Omental fat pad (tissue), 4 donors: ENCODE results near the gene PODXL2. TPM values are rescaled to one million over a fixed set of nuclear protein-coding genes. Genes with fewer than 3 reads are reported as not detected.

ENCODE experiments used
- ATAC-seq: fragments of 150-250 bp; one replicate; pipeline ENCODE4 v1.9.1; 2016; ENCODE audit warnings: mild to moderate bottlenecking, moderate library complexity; ENCODE audit not compliant: low FRiP score
- DNase-seq: peaks from one replicate; pipeline ENCODE4 v3.0.0-alpha.2; 2019; ENCODE audit warnings: low spot score
- total RNA-seq, 4 donors: library from RNA; depleted of rRNA; stranded (reverse); fragments of >200 nt; gene quantifications; one replicate each; pipeline ENCODE4 v1.1.0, GENCODE V29; 2016
- TF ChIP-seq, protein P1 (sequence below), 3 donors: fragments of 450-650 bp; IDR thresholded peaks; one replicate each; pipeline ENCODE4 v1.5.1; 2016 to 2017; ENCODE audit warnings: antibody characterized with exemption in 3 of 3, mild to moderate bottlenecking in 3 of 3, moderate library complexity in 2 of 3

Gene PODXL2
- total RNA-seq, 4 donors from 2014 or later, result 1.7 to 6.3 (median 2.9) TPM

- DNase-seq (no peak), ATAC-seq (no peak)
- TF ChIP-seq, protein P1, sequence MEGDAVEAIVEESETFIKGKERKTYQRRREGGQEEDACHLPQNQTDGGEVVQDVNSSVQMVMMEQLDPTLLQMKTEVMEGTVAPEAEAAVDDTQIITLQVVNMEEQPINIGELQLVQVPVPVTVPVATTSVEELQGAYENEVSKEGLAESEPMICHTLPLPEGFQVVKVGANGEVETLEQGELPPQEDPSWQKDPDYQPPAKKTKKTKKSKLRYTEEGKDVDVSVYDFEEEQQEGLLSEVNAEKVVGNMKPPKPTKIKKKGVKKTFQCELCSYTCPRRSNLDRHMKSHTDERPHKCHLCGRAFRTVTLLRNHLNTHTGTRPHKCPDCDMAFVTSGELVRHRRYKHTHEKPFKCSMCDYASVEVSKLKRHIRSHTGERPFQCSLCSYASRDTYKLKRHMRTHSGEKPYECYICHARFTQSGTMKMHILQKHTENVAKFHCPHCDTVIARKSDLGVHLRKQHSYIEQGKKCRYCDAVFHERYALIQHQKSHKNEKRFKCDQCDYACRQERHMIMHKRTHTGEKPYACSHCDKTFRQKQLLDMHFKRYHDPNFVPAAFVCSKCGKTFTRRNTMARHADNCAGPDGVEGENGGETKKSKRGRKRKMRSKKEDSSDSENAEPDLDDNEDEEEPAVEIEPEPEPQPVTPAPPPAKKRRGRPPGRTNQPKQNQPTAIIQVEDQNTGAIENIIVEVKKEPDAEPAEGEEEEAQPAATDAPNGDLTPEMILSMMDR (IDR thresholded peaks at IDR 0.05), result no peak
Measured at GRCh38 chr3:127685708-127686511, 56.9 kb downstream of the PODXL2 start.

GRCh38 chr3:127686512-127686894, 57.5 kb downstream of the PODXL2 start:
- DNase-seq (no peak), ATAC-seq (no peak)
- TF ChIP-seq, protein P1 (IDR thresholded peaks at IDR 0.05), result no peak

GRCh38 chr3:127687228-127687737, 58.3 kb downstream of the PODXL2 start:
- DNase-seq (no peak), ATAC-seq (no peak)
- TF ChIP-seq, protein P1 (IDR thresholded peaks at IDR 0.05), result no peak

GRCh38 chr3:127688022-127688415, 59.0 kb downstream of the PODXL2 start:
- TF ChIP-seq, protein P1 (IDR thresholded peaks at IDR 0.05), result no peak
- peak; percentile 13 for DNase-seq
- no peak for ATAC-seq

GRCh38 chr3:127688416-127689265, 59.7 kb downstream of the PODXL2 start:
- DNase-seq (peak; percentile 14), ATAC-seq (no peak)
- TF ChIP-seq, protein P1 (IDR thresholded peaks at IDR 0.05), result no peak

GRCh38 chr3:127689266-127689860, 60.4 kb downstream of the PODXL2 start:
- DNase-seq (no peak), ATAC-seq (no peak)
- TF ChIP-seq, protein P1 (IDR thresholded peaks at IDR 0.05), result no peak
